ENCODE measurements around the gene UBE2V1. TPM values are rescaled to one million over a fixed set of nuclear protein-coding genes. Genes with fewer than 3 reads are reported as not detected.

Gene UBE2V1
- total and polyA plus RNA-seq, 4 donors, result 54.2 to 107 (median 83.0) TPM

- H3K4me1 ChIP-seq (ENCODE audit: control insufficient read depth in 1 of 2, insufficient read depth in 2 of 2, low read length in 2 of 2), result peaks cover 0 to 4% of the 10 kb centered on the region in 2 donors
- no peaks in the 10 kb centered on the region for H3K9me3 ChIP-seq (ENCODE audit: control insufficient read depth, low read length)
- H3K36me3 ChIP-seq (ENCODE audit: control insufficient read depth in 1 of 2, insufficient read depth in 2 of 2, low read length in 1 of 2), result no peaks in the 10 kb centered on the region
- 91 to 93% methylated on average over 3 of the region's 3 CpGs for WGBS, 2 donors
- intact Hi-C loops (cut with DNase I), result no loop called here
- H3K27me3 ChIP-seq (ENCODE audit: control insufficient read depth in 1 of 2, insufficient read depth in 2 of 2, low read length in 1 of 2), result no peaks in the 10 kb centered on the region
- no peak for DNase-seq
- no peak for ATAC-seq (ENCODE audit: low FRiP score)
- H3K4me3 ChIP-seq (ENCODE audit: low read length in 2 of 2), result no peak overlapping the region
- no peak overlapping the region for H3K27ac ChIP-seq (ENCODE audit: low read depth in 1 of 2, low read length in 2 of 2)
These were observed 76.2 kb downstream of the UBE2V1 start for GRCh38 chr20:50036703-50037102.

GRCh38 chr20:50034567-50035180 lies 78.3 kb downstream of the UBE2V1 start:
- ATAC-seq (ENCODE audit: low FRiP score), result peak; percentile 83
- peak overlapping the region; percentile 62 to 97 for H3K27ac ChIP-seq (ENCODE audit: low read depth in 1 of 2, low read length in 2 of 2)

GRCh38 chr20:50032955-50033666 lies 79.8 kb downstream of the UBE2V1 start:
- H3K27ac ChIP-seq (ENCODE audit: low read depth in 1 of 2, low read length in 2 of 2), result peak overlapping the region in 1 of 2 donors; percentile 95
- WGBS, 2 donors, result 66 to 68% methylated on average over 9 of the region's 9 CpGs
- no peaks in the 10 kb centered on the region for H3K9me3 ChIP-seq (ENCODE audit: control insufficient read depth, low read length)
- intact Hi-C loops (cut with DNase I), result no loop called here
- ATAC-seq (ENCODE audit: low FRiP score), result no peak
- no peak for DNase-seq
- H3K4me3 ChIP-seq (ENCODE audit: low read length in 2 of 2), result no peak overlapping the region
- H3K4me1 ChIP-seq (ENCODE audit: control insufficient read depth in 1 of 2, insufficient read depth in 2 of 2, low read length in 2 of 2), result peaks cover 0 to 4% of the 10 kb centered on the region in 2 donors
- no peaks in the 10 kb centered on the region for H3K27me3 ChIP-seq (ENCODE audit: control insufficient read depth in 1 of 2, insufficient read depth in 2 of 2, low read length in 1 of 2)
- no peaks in the 10 kb centered on the region for H3K36me3 ChIP-seq (ENCODE audit: control insufficient read depth in 1 of 2, insufficient read depth in 2 of 2, low read length in 1 of 2)

More at GRCh38 chr20:50034567-50035180, 78.3 kb downstream of the UBE2V1 start:
- DNase-seq, result peak; percentile 88 to 90
- no peaks in the 10 kb centered on the region for H3K36me3 ChIP-seq (ENCODE audit: control insufficient read depth in 1 of 2, insufficient read depth in 2 of 2, low read length in 1 of 2)
- H3K4me1 ChIP-seq (ENCODE audit: control insufficient read depth in 1 of 2, insufficient read depth in 2 of 2, low read length in 2 of 2), result peaks cover 0 to 4% of the 10 kb centered on the region in 2 donors
- no peak overlapping the region for H3K4me3 ChIP-seq (ENCODE audit: low read length in 2 of 2)
- H3K27me3 ChIP-seq (ENCODE audit: control insufficient read depth in 1 of 2, insufficient read depth in 2 of 2, low read length in 1 of 2), result no peaks in the 10 kb centered on the region
- no peaks in the 10 kb centered on the region for H3K9me3 ChIP-seq (ENCODE audit: control insufficient read depth, low read length)
- intact Hi-C loops (cut with DNase I), result no loop called here
- WGBS, 2 donors, result 18 to 21% methylated on average over 9 of the region's 9 CpGs

Other genes with a start within 250 kb of the UBE2V1 start
- 1 to 10 TPM; 4.8 to 5.8 TPM for gene SPATA2, start 197.6 kb downstream of the UBE2V1 start, total RNA-seq
- gene SPATA2, start 197.6 kb downstream of the UBE2V1 start, polyA plus RNA-seq, result 1 to 10 TPM; 2.9 to 3.9 TPM
- 10 to 100 TPM; 46.8 to 70.6 TPM for gene RNF114, start 176.8 kb downstream of the UBE2V1 start, total RNA-seq
- 10 to 100 TPM; 32.1 to 38.4 TPM for gene RNF114, start 176.8 kb downstream of the UBE2V1 start, polyA plus RNA-seq
- 10 to 100 TPM; 10.4 to 44.7 TPM for gene SNAI1, start 130.2 kb downstream of the UBE2V1 start, total RNA-seq
- gene SNAI1, start 130.2 kb downstream of the UBE2V1 start, polyA plus RNA-seq, result 1 to 10 TPM; 7.8 to 8.3 TPM
- 10 to 100 TPM; 17.2 to 22.6 TPM for gene PEDS1, start 40.6 kb upstream of the UBE2V1 start, total RNA-seq
- 10 to 100 TPM in 1 of 2 donors, 1 to 10 TPM in 1; 6.5 to 13.9 TPM for gene PEDS1, start 40.6 kb upstream of the UBE2V1 start, polyA plus RNA-seq
- 100 to 1,000 TPM in 1 of 2 donors, 10 to 100 TPM in 1; 57.8 to 141 TPM for gene CEBPB, start 77.7 kb upstream of the UBE2V1 start, total RNA-seq
- gene CEBPB, start 77.7 kb upstream of the UBE2V1 start, polyA plus RNA-seq, result 10 to 100 TPM; 15.8 to 43.6 TPM

Data from aorta (tissue), 5 donors.